Measurements from ENCODE around the gene IL1RAP.

The IL1RAP gene

DNA sequence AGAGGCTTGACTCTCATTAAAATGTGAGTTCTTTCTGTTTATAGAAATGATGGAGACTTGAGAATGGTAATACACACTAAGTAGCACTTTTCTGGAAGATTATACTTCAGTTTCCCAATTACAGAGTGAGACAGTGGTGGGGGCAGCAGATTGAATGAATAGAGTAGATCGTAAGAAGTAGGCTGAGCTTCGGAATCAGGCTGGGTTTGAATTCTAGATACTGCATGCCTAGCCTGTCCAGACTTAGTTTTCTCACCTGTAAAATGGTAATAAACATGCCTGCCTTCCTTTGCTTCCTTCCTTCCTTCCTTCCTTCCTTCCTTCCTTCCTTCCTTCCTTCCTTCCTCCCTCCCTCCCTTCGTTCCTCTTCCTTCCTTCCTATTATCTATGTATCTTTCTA lies 8.1 kb downstream of the IL1RAP start:
- DNase-seq (ENCODE audit: low read depth) = no peak
- H3K4me3 ChIP-seq (ENCODE audit: low read depth, low read length) = no peak overlapping the region
- no peak for TF ChIP-seq CTCF (IDR thresholded peaks at IDR 0.05; ENCODE audit: control insufficient read depth, extremely low read depth, insufficient read depth)

GRCh38 chr3:190522621-190523222 lies 8.8 kb downstream of the IL1RAP start:
- TF ChIP-seq CTCF (IDR thresholded peaks at IDR 0.05; ENCODE audit: control insufficient read depth, extremely low read depth, insufficient read depth) = no peak
- no peak for DNase-seq (ENCODE audit: low read depth)

DNA sequence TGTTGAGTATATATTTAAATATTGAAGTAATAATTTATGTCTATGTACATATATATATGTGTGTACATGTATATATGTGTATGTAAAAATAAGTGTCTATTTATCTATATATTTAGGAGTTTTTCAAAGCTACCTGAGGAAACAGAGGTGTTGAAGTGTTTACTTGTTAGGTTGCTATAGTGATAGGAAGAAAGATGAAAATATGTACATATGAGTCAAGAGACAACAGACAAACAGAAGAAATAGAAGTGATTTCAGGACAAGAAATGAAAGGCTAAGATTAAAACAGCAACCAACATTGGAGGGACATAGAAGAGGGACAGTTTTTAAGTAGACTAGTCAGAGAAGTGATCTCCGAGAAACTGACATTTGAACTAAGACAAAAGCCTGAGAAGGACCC lies 11.1 kb downstream of the IL1RAP start:
- no peak overlapping the region for H3K4me3 ChIP-seq (ENCODE audit: low read depth, low read length)
- DNase-seq (ENCODE audit: low read depth) = no peak
- no peak for TF ChIP-seq CTCF (IDR thresholded peaks at IDR 0.05; ENCODE audit: control insufficient read depth, extremely low read depth, insufficient read depth)

More at GRCh38 chr3:190522621-190523222, 8.8 kb downstream of the IL1RAP start:
- no peak overlapping the region for H3K4me3 ChIP-seq (ENCODE audit: low read depth, low read length)

GRCh38 chr3:190525634-190526033 lies 11.7 kb downstream of the IL1RAP start:
- H3K4me3 ChIP-seq (ENCODE audit: low read depth, low read length) = no peak overlapping the region
- TF ChIP-seq CTCF (IDR thresholded peaks at IDR 0.05; ENCODE audit: control insufficient read depth, extremely low read depth, insufficient read depth) = no peak
- DNase-seq (ENCODE audit: low read depth) = no peak

DNA sequence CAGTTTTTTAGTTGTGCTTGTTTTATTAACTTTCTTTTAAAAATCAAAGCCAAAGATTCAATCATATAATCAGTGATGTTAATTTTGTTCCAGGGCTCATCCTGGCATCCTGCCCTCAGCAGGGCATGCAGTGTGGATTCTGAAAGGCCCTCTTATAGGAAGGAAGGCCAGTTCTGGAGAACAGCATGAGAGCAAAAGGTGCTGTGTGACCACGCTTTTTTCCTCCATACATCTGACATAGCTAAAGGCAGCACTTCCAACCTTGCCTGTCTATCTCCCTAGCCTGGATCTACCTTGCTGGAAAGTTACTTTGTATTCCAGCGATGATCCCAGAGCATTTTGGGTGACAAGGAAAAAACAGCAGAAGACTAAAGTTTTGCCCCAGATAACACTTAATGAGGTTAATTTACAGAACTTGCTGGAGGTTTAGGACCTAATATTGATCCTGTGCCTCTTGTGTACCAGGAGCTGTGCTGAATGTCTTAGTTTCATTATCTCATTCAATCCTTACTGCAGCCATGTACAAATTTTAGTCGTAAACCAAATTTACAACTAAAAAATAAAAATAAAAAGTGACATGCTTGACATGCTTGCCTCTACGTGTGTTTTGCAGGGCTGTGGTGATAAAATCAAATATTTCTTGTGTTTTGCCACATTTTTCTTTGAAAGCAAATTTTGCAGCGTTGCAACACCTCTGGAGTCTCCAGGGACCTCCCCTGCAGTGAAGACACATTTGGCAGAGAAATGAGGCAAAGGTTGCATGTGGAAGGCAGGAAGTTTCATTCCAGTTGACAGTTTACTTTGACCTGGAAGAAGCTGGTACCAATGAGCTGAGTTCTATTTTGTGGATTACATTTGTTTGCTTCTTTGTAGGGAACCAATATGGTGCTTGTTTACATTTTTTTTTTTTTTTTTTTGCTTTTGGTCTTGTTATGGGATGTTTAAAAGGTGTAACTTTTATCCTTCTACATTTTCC lies 13.2 kb downstream of the IL1RAP start:
- DNase-seq (ENCODE audit: low read depth) = no peak
- no peak for TF ChIP-seq CTCF (IDR thresholded peaks at IDR 0.05; ENCODE audit: control insufficient read depth, extremely low read depth, insufficient read depth)
- H3K4me3 ChIP-seq (ENCODE audit: low read depth, low read length) = no peak overlapping the region

DNA sequence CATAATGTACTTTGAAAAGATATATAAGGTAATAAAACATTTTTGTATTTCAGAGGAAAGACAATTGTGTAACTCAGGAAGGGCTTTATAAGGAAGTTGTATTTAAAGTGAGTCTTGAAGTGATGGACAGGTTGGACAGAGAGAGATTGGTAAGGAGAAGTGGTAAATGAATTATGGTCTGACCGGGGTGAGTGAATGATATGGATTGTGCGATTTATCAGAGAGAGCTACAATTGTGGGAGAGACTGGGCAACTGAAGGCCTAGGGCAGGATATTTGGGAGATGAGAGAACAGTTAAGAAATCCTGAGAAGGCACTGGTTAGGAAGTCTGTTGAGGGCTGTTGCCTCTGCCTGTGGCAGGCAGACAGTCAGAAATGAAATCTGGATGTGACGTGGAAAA lies 14.8 kb downstream of the IL1RAP start:
- no peak for TF ChIP-seq CTCF (IDR thresholded peaks at IDR 0.05; ENCODE audit: control insufficient read depth, extremely low read depth, insufficient read depth)
- no peak overlapping the region for H3K4me3 ChIP-seq (ENCODE audit: low read depth, low read length)
- DNase-seq (ENCODE audit: low read depth) = no peak

Data from LNCaP clone FGC (cell line).